Measurements from ENCODE around the gene UACA.
A peak's percentile ranks its signal among the peaks of the same experiment; 100 is the strongest.
"Not testable (repeated sequence)": the region's sequence is repeated elsewhere in the genome, so short reads cannot be mapped to it uniquely, and the experiment has no call there.

The UACA gene, protein sequence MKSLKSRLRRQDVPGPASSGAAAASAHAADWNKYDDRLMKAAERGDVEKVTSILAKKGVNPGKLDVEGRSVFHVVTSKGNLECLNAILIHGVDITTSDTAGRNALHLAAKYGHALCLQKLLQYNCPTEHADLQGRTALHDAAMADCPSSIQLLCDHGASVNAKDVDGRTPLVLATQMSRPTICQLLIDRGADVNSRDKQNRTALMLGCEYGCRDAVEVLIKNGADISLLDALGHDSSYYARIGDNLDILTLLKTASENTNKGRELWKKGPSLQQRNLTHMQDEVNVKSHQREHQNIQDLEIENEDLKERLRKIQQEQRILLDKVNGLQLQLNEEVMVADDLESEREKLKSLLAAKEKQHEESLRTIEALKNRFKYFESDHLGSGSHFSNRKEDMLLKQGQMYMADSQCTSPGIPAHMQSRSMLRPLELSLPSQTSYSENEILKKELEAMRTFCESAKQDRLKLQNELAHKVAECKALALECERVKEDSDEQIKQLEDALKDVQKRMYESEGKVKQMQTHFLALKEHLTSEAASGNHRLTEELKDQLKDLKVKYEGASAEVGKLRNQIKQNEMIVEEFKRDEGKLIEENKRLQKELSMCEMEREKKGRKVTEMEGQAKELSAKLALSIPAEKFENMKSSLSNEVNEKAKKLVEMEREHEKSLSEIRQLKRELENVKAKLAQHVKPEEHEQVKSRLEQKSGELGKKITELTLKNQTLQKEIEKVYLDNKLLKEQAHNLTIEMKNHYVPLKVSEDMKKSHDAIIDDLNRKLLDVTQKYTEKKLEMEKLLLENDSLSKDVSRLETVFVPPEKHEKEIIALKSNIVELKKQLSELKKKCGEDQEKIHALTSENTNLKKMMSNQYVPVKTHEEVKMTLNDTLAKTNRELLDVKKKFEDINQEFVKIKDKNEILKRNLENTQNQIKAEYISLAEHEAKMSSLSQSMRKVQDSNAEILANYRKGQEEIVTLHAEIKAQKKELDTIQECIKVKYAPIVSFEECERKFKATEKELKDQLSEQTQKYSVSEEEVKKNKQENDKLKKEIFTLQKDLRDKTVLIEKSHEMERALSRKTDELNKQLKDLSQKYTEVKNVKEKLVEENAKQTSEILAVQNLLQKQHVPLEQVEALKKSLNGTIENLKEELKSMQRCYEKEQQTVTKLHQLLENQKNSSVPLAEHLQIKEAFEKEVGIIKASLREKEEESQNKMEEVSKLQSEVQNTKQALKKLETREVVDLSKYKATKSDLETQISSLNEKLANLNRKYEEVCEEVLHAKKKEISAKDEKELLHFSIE (N-terminal part only)
- 0 to 3.5 (median 0.13) reads per million in 9 experiments for total RNA-seq

GRCh38 chr15:70763120-70763949 lies at the start of gene UACA:
Gene UACA, minus strand, starts transcription at chr15:70763558. Its CDS starts 151 bp downstream, at chr15:70763407.
- Mint-ChIP-seq H3K9me3 (no peaks in the 10 kb centered on the region), H3K27me3 (peaks cover 72 to 75% of the 10 kb centered on the region in 2 donors)

GRCh38 chr15:70812827-70813364 lies 49.5 kb upstream of the UACA start:
- Mint-ChIP-seq H3K27ac (no peak overlapping the region), H3K9me3 (no peaks in the 10 kb centered on the region), H3K4me1 (ENCODE audit: low read depth in 2 of 2) (peaks cover 4 to 5% of the 10 kb centered on the region in 2 donors), H3K4me3 (no peak overlapping the region), H3K36me3 (ENCODE audit: insufficient read depth) (no peaks in the 10 kb centered on the region), H3K27me3 (peaks cover 19 to 27% of the 10 kb centered on the region in 2 donors)
- DNase-seq (no peak), ATAC-seq (replicated peaks) (no peak)

More at GRCh38 chr15:70763120-70763949, at the start of gene UACA:
- peaks cover 13 to 22% of the 10 kb centered on the region in 2 donors for H3K4me1 Mint-ChIP-seq (ENCODE audit: low read depth in 2 of 2)
- H3K27ac Mint-ChIP-seq, result peak within 1 kb of the TSS in 1 of 2 donors; percentile 30
- no peaks in the 10 kb centered on the region for H3K36me3 Mint-ChIP-seq (ENCODE audit: insufficient read depth)
- H3K4me3 Mint-ChIP-seq, result peak within 1 kb of the TSS; percentile 76 to 81
- peak; percentile 12 to 28 (median 20) for DNase-seq
- peak; percentile 88 for ATAC-seq (replicated peaks)

DNA sequence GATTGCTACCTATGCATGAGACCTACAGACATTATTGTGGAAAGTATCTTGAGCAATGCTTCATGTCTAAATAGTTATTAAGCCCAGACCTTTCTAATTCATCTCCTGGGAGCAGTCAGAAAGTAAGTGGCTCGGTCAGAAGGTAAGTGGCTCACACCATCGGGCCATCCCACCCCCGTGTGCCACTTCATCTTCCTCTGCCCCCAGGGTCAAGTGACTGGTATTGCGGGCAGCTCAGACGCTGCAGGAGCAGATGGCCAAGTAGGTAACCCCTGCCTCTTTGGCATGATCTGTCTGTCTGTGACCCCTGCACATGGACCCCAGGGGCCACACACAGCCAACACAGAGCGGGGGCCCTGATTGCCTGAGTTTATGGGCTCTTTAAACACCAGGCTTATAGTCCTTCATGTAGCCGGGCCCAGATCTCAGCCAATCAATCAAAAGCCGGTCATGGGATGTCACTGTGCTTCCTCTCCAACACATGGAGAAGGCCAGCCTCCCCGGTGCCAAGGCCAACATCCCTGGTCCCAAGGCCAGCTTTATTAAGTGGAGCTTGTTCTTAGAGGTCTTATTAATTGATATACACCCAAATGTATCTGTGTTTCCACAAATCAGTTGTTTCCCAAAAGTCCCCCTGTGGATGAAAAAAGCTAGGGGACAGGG lies 47.7 kb upstream of the UACA start:
- Mint-ChIP-seq H3K36me3 (ENCODE audit: insufficient read depth) (no peaks in the 10 kb centered on the region), H3K4me3 (no peak overlapping the region), H3K27me3 (peaks cover 19 to 27% of the 10 kb centered on the region in 2 donors), H3K9me3 (no peaks in the 10 kb centered on the region), H3K27ac (no peak overlapping the region), H3K4me1 (ENCODE audit: low read depth in 2 of 2) (peaks cover 4 to 5% of the 10 kb centered on the region in 2 donors)
- no peak for DNase-seq
- no peak for ATAC-seq (replicated peaks)

DNA sequence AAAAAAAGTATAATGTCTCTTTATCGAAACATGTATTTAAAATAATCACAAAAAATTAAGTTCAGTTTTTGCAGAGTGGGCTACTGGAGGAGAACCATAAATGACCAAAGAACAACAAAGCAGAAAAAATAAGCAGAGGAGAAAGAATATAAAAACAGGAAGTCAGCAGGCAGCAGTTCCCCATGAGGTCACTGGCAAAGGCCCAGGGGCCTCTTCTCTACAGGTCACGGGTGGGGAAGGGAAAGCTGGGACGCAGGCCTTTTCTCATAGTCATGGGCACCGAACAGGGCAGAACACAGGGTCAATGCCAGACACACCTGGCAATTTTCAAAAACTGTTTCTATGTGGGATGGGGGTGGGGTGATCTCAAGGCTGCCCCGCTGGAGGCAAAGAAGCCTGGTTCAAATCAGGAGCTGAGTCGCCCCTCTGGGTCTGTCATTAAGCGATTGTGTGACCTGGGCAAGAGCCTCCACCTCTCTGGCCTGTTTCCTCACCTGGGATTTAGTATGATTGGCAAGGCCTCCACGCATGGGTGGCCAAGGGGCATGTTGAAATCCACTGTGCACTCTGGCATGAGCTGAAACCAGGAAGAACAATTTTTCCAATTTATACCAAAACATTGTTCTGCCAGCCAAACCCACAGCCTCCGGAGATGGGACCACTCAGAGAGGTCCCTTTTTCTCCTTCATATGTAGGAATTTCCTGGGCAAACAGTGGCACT lies 43.8 kb upstream of the UACA start:
- H3K4me1 Mint-ChIP-seq (ENCODE audit: low read depth in 2 of 2), result peaks cover 4% of the 10 kb centered on the region in 2 donors
- peaks cover 19 to 26% of the 10 kb centered on the region in 2 donors for H3K27me3 Mint-ChIP-seq
- no peak overlapping the region for H3K27ac Mint-ChIP-seq
- ATAC-seq (replicated peaks), result no peak
- H3K36me3 Mint-ChIP-seq (ENCODE audit: insufficient read depth), result no peaks in the 10 kb centered on the region
- DNase-seq, result no peak
- no peak overlapping the region for H3K4me3 Mint-ChIP-seq
- no peaks in the 10 kb centered on the region for H3K9me3 Mint-ChIP-seq

GRCh38 chr15:70804388-70804787 lies 41.0 kb upstream of the UACA start:
- not testable (repeated sequence) for ATAC-seq (replicated peaks); H3K27ac Mint-ChIP-seq; H3K36me3 Mint-ChIP-seq (ENCODE audit: insufficient read depth); DNase-seq; H3K4me1 Mint-ChIP-seq (ENCODE audit: low read depth in 2 of 2); H3K9me3 Mint-ChIP-seq; H3K4me3 Mint-ChIP-seq
- H3K27me3 Mint-ChIP-seq, result peaks cover 8 to 28% of the 10 kb centered on the region in 2 donors

- Mint-ChIP-seq H3K4me3 (no peak overlapping the region), H3K27me3 (peaks cover 20 to 44% of the 10 kb centered on the region in 2 donors), H3K36me3 (ENCODE audit: insufficient read depth) (no peaks in the 10 kb centered on the region), H3K9me3 (no peaks in the 10 kb centered on the region), H3K4me1 (ENCODE audit: low read depth in 2 of 2) (no peaks in the 10 kb centered on the region), H3K27ac (no peak overlapping the region)
- DNase-seq, result no peak
- ATAC-seq (replicated peaks), result no peak
These were observed 39.3 kb upstream of the UACA start for GRCh38 chr15:70802629-70803028.

DNA sequence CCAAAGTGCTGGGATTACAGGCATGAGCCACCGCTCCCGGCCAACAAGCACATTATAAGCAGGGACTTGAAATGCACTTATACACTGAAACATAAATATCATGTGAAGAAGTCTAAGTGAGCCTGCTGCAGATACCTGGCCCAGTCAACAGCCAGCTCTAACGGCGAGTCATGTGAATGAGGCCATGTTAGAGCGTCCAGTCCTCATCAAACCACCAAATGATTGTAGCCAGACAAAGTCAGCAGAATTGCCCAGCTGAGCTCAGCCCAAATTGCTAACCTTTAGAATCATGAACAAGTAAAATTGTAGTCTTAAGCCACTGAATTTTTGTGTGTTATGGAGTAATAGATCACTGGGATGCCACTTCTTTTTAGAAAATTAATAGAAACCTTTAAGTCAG lies 37.8 kb upstream of the UACA start:
- no peak for DNase-seq
- Mint-ChIP-seq H3K27me3 (peaks cover 20 to 50% of the 10 kb centered on the region in 2 donors), H3K4me3 (no peak overlapping the region), H3K9me3 (no peaks in the 10 kb centered on the region), H3K27ac (no peak overlapping the region), H3K4me1 (ENCODE audit: low read depth in 2 of 2) (no peaks in the 10 kb centered on the region), H3K36me3 (ENCODE audit: insufficient read depth) (no peaks in the 10 kb centered on the region)
- no peak for ATAC-seq (replicated peaks)

GRCh38 chr15:70799667-70800450 lies 36.5 kb upstream of the UACA start:
- peaks cover 20 to 53% of the 10 kb centered on the region in 2 donors for H3K27me3 Mint-ChIP-seq
- DNase-seq, result no peak
- H3K27ac Mint-ChIP-seq, result no peak overlapping the region
- no peaks in the 10 kb centered on the region for H3K36me3 Mint-ChIP-seq (ENCODE audit: insufficient read depth)
- no peaks in the 10 kb centered on the region for H3K9me3 Mint-ChIP-seq
- H3K4me3 Mint-ChIP-seq, result no peak overlapping the region
- no peak for ATAC-seq (replicated peaks)
- H3K4me1 Mint-ChIP-seq (ENCODE audit: low read depth in 2 of 2), result no peaks in the 10 kb centered on the region

DNA sequence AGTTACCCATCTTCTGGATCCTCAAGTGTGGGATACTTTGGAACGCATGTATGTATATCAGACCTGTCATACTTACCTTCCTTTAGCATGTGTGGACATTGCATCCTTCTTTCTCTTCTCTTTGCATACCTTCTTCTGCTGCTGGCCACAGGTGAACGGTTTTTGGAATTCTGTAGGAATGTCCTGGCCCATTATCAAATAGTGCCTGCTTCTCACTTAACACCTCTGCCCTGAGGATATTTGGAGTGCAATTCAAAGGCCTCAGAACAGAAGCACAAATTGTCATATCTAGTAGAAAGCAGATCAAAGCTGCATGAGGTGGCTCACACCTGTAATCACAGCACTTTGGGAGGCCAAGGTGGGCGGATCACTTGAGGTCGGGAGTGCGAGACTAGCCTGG lies 34.1 kb upstream of the UACA start:
- Mint-ChIP-seq H3K36me3 (ENCODE audit: insufficient read depth) (no peaks in the 10 kb centered on the region), H3K9me3 (no peaks in the 10 kb centered on the region), H3K4me1 (ENCODE audit: low read depth in 2 of 2) (no peaks in the 10 kb centered on the region), H3K4me3 (no peak overlapping the region), H3K27ac (no peak overlapping the region), H3K27me3 (peaks cover 30 to 64% of the 10 kb centered on the region in 2 donors)
- no peak for DNase-seq
- ATAC-seq (replicated peaks), result no peak

DNA sequence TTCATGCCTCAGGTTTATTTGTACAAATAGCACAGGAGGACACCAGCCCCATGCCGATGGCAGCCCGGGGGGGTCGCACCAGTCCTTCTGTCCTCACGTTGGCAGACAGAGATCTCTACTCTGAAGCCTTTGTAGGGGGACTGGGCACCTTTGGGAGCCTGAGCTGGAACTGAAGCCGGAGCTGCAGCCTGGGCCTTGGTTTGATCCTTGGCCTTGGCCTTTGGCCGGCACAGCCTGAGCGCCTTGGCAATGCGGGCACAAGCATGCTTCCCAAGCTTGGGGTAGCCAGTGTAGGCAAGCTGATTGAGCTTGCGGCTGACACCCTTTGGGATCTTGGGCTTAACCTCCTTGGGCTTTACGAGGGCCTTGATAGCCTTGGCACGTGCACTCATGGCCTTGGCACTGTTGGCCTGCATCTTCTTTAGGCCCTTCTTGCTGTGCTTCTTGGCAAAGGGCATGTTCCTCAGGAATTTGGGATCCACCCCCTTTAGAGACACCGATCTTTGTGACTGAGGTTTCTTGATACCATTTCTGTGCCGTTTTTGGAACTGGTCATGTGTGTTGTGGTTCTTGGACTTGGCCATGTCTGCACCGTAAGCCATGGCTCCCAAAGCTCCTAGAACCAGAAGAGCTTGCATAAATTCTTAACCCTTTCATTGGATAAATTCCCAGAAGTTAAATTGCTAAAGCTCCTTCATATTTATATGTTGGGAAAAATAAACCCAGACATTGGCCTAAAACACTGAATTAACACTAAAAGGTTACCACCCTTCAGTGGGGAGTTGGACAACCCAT lies 33.4 kb upstream of the UACA start:
- Mint-ChIP-seq H3K36me3 (ENCODE audit: insufficient read depth) (no peaks in the 10 kb centered on the region), H3K27me3 (peaks cover 31 to 69% of the 10 kb centered on the region in 2 donors), H3K9me3 (no peaks in the 10 kb centered on the region), H3K4me3 (no peak overlapping the region), H3K27ac (no peak overlapping the region), H3K4me1 (ENCODE audit: low read depth in 2 of 2) (no peaks in the 10 kb centered on the region)
- DNase-seq (no peak), ATAC-seq (replicated peaks) (no peak)

Measured in effector memory CD8-positive, alpha-beta T cell (primary cell).